Measurements from ENCODE around the gene RPS3A.
"Not testable (repeated sequence)": the region's sequence is repeated elsewhere in the genome, so short reads cannot be mapped to it uniquely, and the experiment has no call there.

The RPS3A gene

DNA sequence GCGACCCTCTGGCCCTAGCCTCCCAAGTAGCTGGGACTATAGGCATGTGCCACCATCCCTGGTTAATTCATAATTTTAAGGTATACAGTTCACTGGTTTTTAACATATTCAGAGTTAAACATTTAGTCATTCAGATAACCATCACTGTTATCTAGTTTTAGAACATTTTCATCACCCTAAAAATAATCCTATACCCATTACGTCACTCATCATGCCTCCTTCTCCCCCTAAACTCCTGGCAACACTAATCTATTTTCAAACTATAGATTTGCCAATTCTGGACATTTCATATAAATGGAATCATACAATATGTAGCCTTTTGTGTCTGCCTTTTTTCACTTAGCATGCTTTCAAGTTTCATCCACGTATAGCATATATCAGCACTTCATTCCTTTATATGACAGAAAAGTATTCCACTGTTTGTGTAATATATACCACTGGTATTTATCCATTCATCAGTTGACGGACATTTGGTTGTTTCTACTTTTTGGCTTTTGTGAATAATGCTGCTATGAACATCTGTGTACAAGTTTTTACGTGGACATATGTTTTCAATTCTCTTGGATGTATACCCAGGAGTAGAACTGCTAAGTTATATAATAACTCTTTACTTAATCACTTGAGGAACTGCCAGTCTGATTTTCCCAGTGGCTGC, 32.0 kb upstream of the RPS3A start:
- Histone ChIP-seq H3K4me3 (ENCODE audit: low read depth, low read length) (no peak overlapping the region), H3K4me1 (ENCODE audit: control insufficient read depth, insufficient read depth, low read length) (no peaks in the 10 kb centered on the region), H3K27ac (ENCODE audit: extremely low read depth, low read depth, low read length) (no peak overlapping the region), H3K36me3 (ENCODE audit: control insufficient read depth in 2 of 2, insufficient read depth in 1 of 2, low read length in 2 of 2) (no peaks in the 10 kb centered on the region), H3K9me3 (ENCODE audit: control insufficient read depth, insufficient read depth, low read depth, low read length) (no peaks in the 10 kb centered on the region)
- ChIA-PET CTCF (no interaction called here), POLR2A (no interaction called here)
- TF ChIP-seq ZNF610 (tag by site-specific recombination; IDR thresholded peaks at IDR 0.05; ENCODE audit: borderline replicate concordance) (no peak), SETDB1 (IDR thresholded peaks at IDR 0.05; ENCODE audit: insufficient read length, low read length) (peak; percentile 42), ZNF10 (tag by site-specific recombination; IDR thresholded peaks at IDR 0.05) (peak; percentile 81; the same call in 1 of the 2 replicates)

- ChIA-PET CTCF (no interaction called here), POLR2A (no interaction called here)
- Histone ChIP-seq H3K36me3 (ENCODE audit: control insufficient read depth in 2 of 2, insufficient read depth in 1 of 2, low read length in 2 of 2) (no peaks in the 10 kb centered on the region), H3K9me3 (ENCODE audit: control insufficient read depth, insufficient read depth, low read depth, low read length) (no peaks in the 10 kb centered on the region), H3K4me3 (ENCODE audit: low read depth, low read length) (no peak overlapping the region), H3K4me1 (ENCODE audit: control insufficient read depth, insufficient read depth, low read length) (no peaks in the 10 kb centered on the region), H3K27ac (ENCODE audit: extremely low read depth, low read depth, low read length) (no peak overlapping the region)
- TF ChIP-seq ZNF549 (tag by site-specific recombination; IDR thresholded peaks at IDR 0.05): no peak
- TF ChIP-seq ZBTB8A (tag by site-specific recombination; IDR thresholded peaks at IDR 0.05): no peak
- no peak for TF ChIP-seq SP7 (tag by site-specific recombination; IDR thresholded peaks at IDR 0.05)
Measured at GRCh38 chr4:151074416-151074916, 25.0 kb upstream of the RPS3A start.

GRCh38 chr4:151077978-151078377, 21.4 kb upstream of the RPS3A start:
- POLR2A ChIA-PET; CTCF ChIA-PET; H3K4me3 ChIP-seq (ENCODE audit: low read depth, low read length); H3K27ac ChIP-seq (ENCODE audit: extremely low read depth, low read depth, low read length); H3K36me3 ChIP-seq (ENCODE audit: control insufficient read depth in 2 of 2, insufficient read depth in 1 of 2, low read length in 2 of 2); H3K4me1 ChIP-seq (ENCODE audit: control insufficient read depth, insufficient read depth, low read length); H3K9me3 ChIP-seq (ENCODE audit: control insufficient read depth, insufficient read depth, low read depth, low read length): not testable (repeated sequence)

DNA sequence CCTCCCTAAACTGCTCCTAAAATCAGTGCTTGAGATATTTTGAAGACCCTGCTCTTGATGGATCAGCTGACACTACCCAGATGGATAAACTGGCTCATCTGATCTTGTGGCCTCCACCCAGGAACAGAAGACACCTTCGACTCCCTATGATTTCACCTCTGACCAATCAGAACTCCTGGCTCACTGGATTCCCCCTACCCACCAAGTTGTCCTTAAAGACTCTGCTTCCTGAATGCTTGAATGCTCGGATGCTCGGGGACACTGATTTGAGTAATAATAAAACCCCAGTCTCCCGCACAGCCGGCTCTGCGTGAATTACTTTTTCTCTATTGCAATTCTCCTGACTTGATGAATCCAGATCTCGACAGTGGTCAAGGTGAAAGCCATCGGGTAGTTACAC, 12.0 kb upstream of the RPS3A start:
- Histone ChIP-seq H3K36me3 (ENCODE audit: control insufficient read depth in 2 of 2, insufficient read depth in 1 of 2, low read length in 2 of 2) (no peaks in the 10 kb centered on the region), H3K9me3 (ENCODE audit: control insufficient read depth, insufficient read depth, low read depth, low read length) (no peaks in the 10 kb centered on the region), H3K27ac (ENCODE audit: extremely low read depth, low read depth, low read length) (no peak overlapping the region), H3K4me1 (ENCODE audit: control insufficient read depth, insufficient read depth, low read length) (no peaks in the 10 kb centered on the region), H3K4me3 (ENCODE audit: low read depth, low read length) (no peak overlapping the region)
- POLR2A ChIA-PET: no interaction called here
- TF ChIP-seq ZEB2 (tag by site-specific recombination; IDR thresholded peaks at IDR 0.05) (no peak), OVOL3 (tag by site-specific recombination; IDR thresholded peaks at IDR 0.05) (no peak), REPIN1 (tag by site-specific recombination; IDR thresholded peaks at IDR 0.05; ENCODE audit: low read depth) (no peak), ZNF366 (tag by site-specific recombination; conservative IDR thresholded peaks at IDR 0.05) (no peak), ZFP3 (tag by site-specific recombination; IDR thresholded peaks at IDR 0.05; ENCODE audit: low read depth) (no peak), ZNF211 (tag by site-specific recombination; IDR thresholded peaks at IDR 0.05; ENCODE audit: low read depth) (no peak), FEZF1 (tag by site-specific recombination; IDR thresholded peaks at IDR 0.05) (no peak)
- CTCF ChIA-PET: no interaction called here

- Histone ChIP-seq H3K36me3 (ENCODE audit: control insufficient read depth in 2 of 2, insufficient read depth in 1 of 2, low read length in 2 of 2) (no peaks in the 10 kb centered on the region), H3K4me1 (ENCODE audit: control insufficient read depth, insufficient read depth, low read length) (no peaks in the 10 kb centered on the region), H3K27ac (ENCODE audit: extremely low read depth, low read depth, low read length) (no peak overlapping the region), H3K9me3 (ENCODE audit: control insufficient read depth, insufficient read depth, low read depth, low read length) (no peaks in the 10 kb centered on the region), H3K4me3 (ENCODE audit: low read depth, low read length) (no peak overlapping the region)
- ChIA-PET CTCF (no interaction called here), POLR2A (no interaction called here)
- TF ChIP-seq ZNF768 (tag by site-specific recombination; IDR thresholded peaks at IDR 0.05): no peak
- no peak for TF ChIP-seq ZBTB11 (tag by site-specific recombination; conservative IDR thresholded peaks at IDR 0.05; ENCODE audit: low read depth)
- TF ChIP-seq ZNF707 (tag by site-specific recombination; IDR thresholded peaks at IDR 0.05): no peak
- no peak for TF ChIP-seq ZNF133 (tag by site-specific recombination; IDR thresholded peaks at IDR 0.05)
- TF ChIP-seq ZNF2 (tag by site-specific recombination; IDR thresholded peaks at IDR 0.05): no peak
- TF ChIP-seq ZNF426 (tag by site-specific recombination; IDR thresholded peaks at IDR 0.05): no peak
- TF ChIP-seq ZBTB48 (tag by site-specific recombination; IDR thresholded peaks at IDR 0.05): no peak
- no peak for TF ChIP-seq ZNF530 (tag by site-specific recombination; IDR thresholded peaks at IDR 0.05; ENCODE audit: low read depth)
- no peak for TF ChIP-seq HOXD13 (CRISPR knock-in tag; IDR thresholded peaks at IDR 0.05; ENCODE audit: borderline replicate concordance)
- TF ChIP-seq ZNF214 (tag by site-specific recombination; IDR thresholded peaks at IDR 0.05; ENCODE audit: borderline replicate concordance): no peak
Measured at GRCh38 chr4:151091047-151091446, 8.4 kb upstream of the RPS3A start.

Data from HEK293 (cell line).